Natural killer cell (primary cell): ENCODE measurements around the gene HTRA1. TPM values are rescaled to one million over a fixed set of nuclear protein-coding genes. Genes with fewer than 3 reads are reported as not detected.

Experiments
- ATAC-seq, 3 donors: fragments of 150-1000 bp in 2 of 3; fragments of 200-7000 bp in 1 of 3; cut with Tn5 transposase; 1 replicate in 1 of 3; 2 replicates in 2 of 3; pipeline ENCODE4 v1.10.0; 2021; ENCODE audit warnings: mild to moderate bottlenecking in 2 of 3, moderate library complexity in 2 of 3
- DNase-seq, 2 donors: peaks; one replicate each; pipeline versions ENCODE4 v3.0.0 to v3.0.0-alpha.2; 2013 to 2021; ENCODE audit warnings: mixed read lengths in 1 of 2
- H3K27ac ChIP-seq: one replicate; pipeline ENCODE4 v1.5.1; 2013; ENCODE audit warnings: mild to moderate bottlenecking, low read length
- H3K27me3 ChIP-seq: one replicate; pipeline ENCODE4 v1.6.1; 2013; ENCODE audit warnings: low read length; ENCODE audit not compliant: control insufficient read depth, insufficient read depth
- H3K36me3 ChIP-seq: one replicate; pipeline ENCODE4 v1.6.1; 2013; ENCODE audit warnings: low read length; ENCODE audit not compliant: control insufficient read depth, insufficient read depth
- H3K4me1 ChIP-seq: one replicate; pipeline ENCODE4 v1.6.1; 2013; ENCODE audit warnings: low read length; ENCODE audit not compliant: control insufficient read depth, insufficient read depth
- H3K4me3 ChIP-seq: one replicate; pipeline ENCODE4 v1.5.1; 2013; ENCODE audit warnings: low read length
- H3K9me3 ChIP-seq: one replicate; pipeline ENCODE4 v1.6.1; 2013; ENCODE audit warnings: low read length; ENCODE audit not compliant: control insufficient read depth, insufficient read depth
- H3K27ac Mint-ChIP-seq, 2 donors: one replicate each; pipeline ENCODE4 v1.8.0; 2022; ENCODE audit warnings: mild to moderate bottlenecking in 2 of 2, mixed read lengths in 2 of 2, moderate library complexity in 1 of 2
- H3K27me3 Mint-ChIP-seq, 2 donors: one replicate each; pipeline ENCODE4 v1.8.0; 2022; ENCODE audit warnings: low read depth in 2 of 2, mixed read lengths in 2 of 2
- H3K36me3 Mint-ChIP-seq: one replicate; pipeline ENCODE4 v1.8.0; 2022; ENCODE audit warnings: mixed read lengths
- H3K4me1 Mint-ChIP-seq, 2 donors: one replicate each; pipeline ENCODE4 v1.8.0; 2022; ENCODE audit warnings: mixed read lengths in 2 of 2
- H3K4me3 Mint-ChIP-seq: one replicate; pipeline ENCODE4 v1.8.0; 2022; ENCODE audit warnings: mild to moderate bottlenecking, moderate library complexity, mixed read lengths
- H3K9me3 Mint-ChIP-seq, 2 donors: one replicate each; pipeline ENCODE4 v1.8.0; 2022; ENCODE audit warnings: mixed read lengths in 2 of 2
- CTCF ChIP-seq: fragments of 200-600 bp; IDR thresholded peaks from one replicate; pipeline ENCODE4 v1.8.0; 2022; ENCODE audit warnings: antibody characterized with exemption
- intact Hi-C: fragments of 100-400 bp; cut with micrococcal nuclease; formaldehyde crosslinking; loops from one replicate; pipeline ENCODE4 v1.14.2; 2022
- total RNA-seq, 4 donors: library from RNA; stranded (reverse); fragments of 120-200 nt in 1 of 4; gene quantifications; one replicate each; pipeline versions ENCODE4 v1.2.3 to v1.2.4, GENCODE V29; 2013 to 2022

Gene HTRA1
- total RNA-seq, 3 donors from 2014 or later (not counting 1 experiment from before 2014, with no cell fraction given), result not detected

GRCh38 chr10:122561792-122562191, 100.4 kb downstream of the HTRA1 start:
- Mint-ChIP-seq H3K9me3 (no peaks in the 10 kb centered on the region), H3K27me3 (peaks cover 16 to 50% of the 10 kb centered on the region in 2 donors), H3K36me3 (no peaks in the 10 kb centered on the region), H3K4me1 (peaks cover 5 to 6% of the 10 kb centered on the region in 2 donors), H3K4me3 (no peak overlapping the region), H3K27ac (no peak overlapping the region)
- no peaks in the 10 kb centered on the region for H3K9me3 ChIP-seq
- ATAC-seq, result no peak
- no peak overlapping the region for H3K4me3 ChIP-seq
- H3K27ac ChIP-seq, result no peak overlapping the region
- intact Hi-C loops, result no loop called here
- no peaks in the 10 kb centered on the region for H3K27me3 ChIP-seq
- peaks cover 15% of the 10 kb centered on the region for H3K4me1 ChIP-seq
- DNase-seq, result no peak
- H3K36me3 ChIP-seq, result no peaks in the 10 kb centered on the region
- no peak for TF ChIP-seq CTCF

Other genes with a start within 250 kb of the HTRA1 start
- gene BTBD16, start 190.3 kb upstream of the HTRA1 start, total RNA-seq, result not detected
- 10 to 100 TPM; 45.9 to 64.6 (median 56.1) TPM for gene PLEKHA1, start 86.8 kb upstream of the HTRA1 start, total RNA-seq
- not detected for gene ARMS2, start 6.9 kb upstream of the HTRA1 start, total RNA-seq
- not detected for gene DMBT1, start 99.2 kb downstream of the HTRA1 start, total RNA-seq
- gene C10orf120, start 238.3 kb downstream of the HTRA1 start, total RNA-seq, result not detected